Measurements from ENCODE around the gene PGM1. TPM values are rescaled to one million over a fixed set of nuclear protein-coding genes. Genes with fewer than 3 reads are reported as not detected.
A peak's percentile ranks its signal among the peaks of the same experiment; 100 is the strongest.

The PGM1 gene
- total and polyA plus RNA-seq, 2 of the 13 experiments (the other 11 are each of a cell fraction or from before 2014, with no cell fraction given), result 51.6 to 105 TPM

- ChIA-PET CTCF (ENCODE audit: low intra/inter-chr PET ratio, low total read pairs) (no interaction called here), POLR2A (interaction anchor here (1.3 kb wide), 1 partner anchor 10 kb away, joined by 3 read pairs; no protein-coding TSS in a partner anchor)
- DNase-seq (ENCODE audit: low spot score) (no peak), ATAC-seq (no peak), FAIRE-seq (no peak)
- H3K9ac ChIP-seq (ENCODE audit: insufficient read depth, low read depth, low read length), result no peak overlapping the region
- H3K79me2 ChIP-seq (ENCODE audit: insufficient read depth, low read length), result peaks cover 20% of the 10 kb centered on the region
- no peak for TF ChIP-seq ZNF234 (CRISPR knock-in tag; conservative IDR thresholded peaks at IDR 0.05)
- H3K4me1 ChIP-seq (ENCODE audit: insufficient read depth, low read length), result peaks cover 37% of the 10 kb centered on the region
- H3K4me2 ChIP-seq (ENCODE audit: low read depth, low read length), result no peak overlapping the region
- H3K4me3 ChIP-seq (replicated peaks in 1 of 3; ENCODE audit: insufficient read depth in 1 of 3, low read depth in 2 of 3, low read length in 3 of 3), result no peak overlapping the region
- H3K36me3 ChIP-seq (replicated peaks in 1 of 2; ENCODE audit: control insufficient read depth in 1 of 2, insufficient read depth in 2 of 2, low read length in 2 of 2), result peaks cover 25 to 59% of the 10 kb centered on the region in 2 experiments
- H2AFZ ChIP-seq (ENCODE audit: low read length), result no peak overlapping the region
- H3K27ac ChIP-seq (ENCODE audit: extremely low read length, insufficient read depth, low read length), result peak overlapping the region; percentile 28
- 78% methylated on average over 4 of the region's 4 CpGs for WGBS (ENCODE audit: low lambda C conversion rate)
- no peaks in the 10 kb centered on the region for H3K9me3 ChIP-seq (ENCODE audit: low read length)
- BruUV-seq (replicated peaks), result no TSS peak
- in situ Hi-C loops (cut with HindIII; ENCODE audit: extremely low pct_ligation_motif_present, low pct_unique_long_range_greater_than_20kb), result no loop called here
- H3K27me3 ChIP-seq (ENCODE audit: control insufficient read depth in 1 of 2, insufficient read depth in 2 of 2, low read length in 2 of 2), result no peaks in the 10 kb centered on the region
- H4K20me1 ChIP-seq (ENCODE audit: insufficient read depth, low read length), result no peaks in the 10 kb centered on the region
- intact Hi-C loops (cut with micrococcal nuclease; ENCODE audit: unreplicated experiment), result no loop called here
Observed at GRCh38 chr1:63630238-63630637, 37.0 kb downstream of the PGM1 start.

- Histone ChIP-seq H3K4me1 (ENCODE audit: insufficient read depth, low read length) (peaks cover 37% of the 10 kb centered on the region), H3K4me2 (ENCODE audit: low read depth, low read length) (no peak overlapping the region), H3K27ac (ENCODE audit: extremely low read length, insufficient read depth, low read length) (no peak overlapping the region), H3K79me2 (ENCODE audit: insufficient read depth, low read length) (peaks cover 19% of the 10 kb centered on the region), H4K20me1 (ENCODE audit: insufficient read depth, low read length) (no peaks in the 10 kb centered on the region), H3K36me3 (replicated peaks in 1 of 2; ENCODE audit: control insufficient read depth in 1 of 2, insufficient read depth in 2 of 2, low read length in 2 of 2) (peaks cover 25 to 63% of the 10 kb centered on the region in 2 experiments), H2AFZ (ENCODE audit: low read length) (no peak overlapping the region), H3K27me3 (ENCODE audit: control insufficient read depth in 1 of 2, insufficient read depth in 2 of 2, low read length in 2 of 2) (no peaks in the 10 kb centered on the region), H3K9ac (ENCODE audit: insufficient read depth, low read depth, low read length) (no peak overlapping the region), H3K4me3 (replicated peaks in 1 of 3; ENCODE audit: insufficient read depth in 1 of 3, low read depth in 2 of 3, low read length in 3 of 3) (no peak overlapping the region), H3K9me3 (ENCODE audit: low read length) (no peaks in the 10 kb centered on the region)
- WGBS (ENCODE audit: low lambda C conversion rate), result 100% methylated on average over 1 of the region's 1 CpG
- in situ Hi-C loops (cut with HindIII; ENCODE audit: extremely low pct_ligation_motif_present, low pct_unique_long_range_greater_than_20kb) (no loop called here), intact Hi-C loops (cut with micrococcal nuclease; ENCODE audit: unreplicated experiment) (no loop called here)
- FAIRE-seq (no peak), DNase-seq (ENCODE audit: low spot score) (no peak), ATAC-seq (no peak)
- TF ChIP-seq THRA (CRISPR knock-in tag; IDR thresholded peaks at IDR 0.05; ENCODE audit: borderline replicate concordance) (no peak), U2AF1 (optimal IDR thresholded peaks at IDR 0.05; ENCODE audit: low read depth, low read length) (no peak), TBL1XR1 (IDR thresholded peaks at IDR 0.05; ENCODE audit: borderline replicate concordance, low read length, partially characterized antibody) (no peak), SOX5 (CRISPR knock-in tag; IDR thresholded peaks at IDR 0.05; ENCODE audit: borderline replicate concordance) (no peak), REST (IDR thresholded peaks at IDR 0.05; ENCODE audit: borderline replicate concordance in 1 of 2, low read depth in 1 of 2, low read length in 2 of 2) (no peak), ZNF768 (CRISPR knock-in tag; IDR thresholded peaks at IDR 0.05) (no peak), EZH2 (conservative IDR thresholded peaks at IDR 0.05; ENCODE audit: low read depth, low read length) (no peak), STAT6 (CRISPR knock-in tag; IDR thresholded peaks at IDR 0.05; ENCODE audit: borderline replicate concordance) (no peak), REL (CRISPR knock-in tag; conservative IDR thresholded peaks at IDR 0.05) (no peak)
- CTCF ChIA-PET (ENCODE audit: low intra/inter-chr PET ratio, low total read pairs), result no interaction called here
- POLR2A ChIA-PET, result interaction anchor here (1.3 kb wide), 1 partner anchor 10 kb away, joined by 3 read pairs; no protein-coding TSS in a partner anchor
- BruUV-seq (replicated peaks), result no TSS peak
Observed at GRCh38 chr1:63630666-63631065, 37.5 kb downstream of the PGM1 start.

Data from HepG2 (cell line).